IMR-90 (cell line): ENCODE data around the gene OAS1. TPM values are rescaled to one million over a fixed set of nuclear protein-coding genes. Genes with fewer than 3 reads are reported as not detected.

Source experiments
- ATAC-seq: fragments of 200-7000 bp; cut with Tn5 transposase; 2 replicates; pipeline ENCODE4 v1.9.1; 2020; ENCODE audit warnings: low read depth, mild to moderate bottlenecking, moderate library complexity
- BruUV-seq: library from RNA; stranded (reverse); fragments of 400-500 nt; replicated peaks from 2 replicates; lab custom pipeline; 2021; lab: Mats Ljungman, UMichigan
- CTCF ChIA-PET: fragments of 300-600 bp; formaldehyde crosslinking; extraction: SDS; loops from one replicate; lab custom pipeline; 2021; ENCODE audit warnings: antibody characterized with exemption; lab: Yijun Ruan, JAX
- POLR2A ChIA-PET: fragments of 300-600 bp; sonication (Branson Sonifier 250); formaldehyde crosslinking; loops from one replicate; lab custom pipeline; 2022; ENCODE audit warnings: antibody characterized with exemption; ENCODE audit not compliant: unreplicated experiment; lab: Charles Lee
- DNase-seq: peaks from one replicate; pipeline ENCODE4 v3.0.0; 2013
- H2AFZ ChIP-seq: replicated peaks from 2 replicates; pipeline ENCODE3; 2013; ENCODE audit warnings: low read length, mild to moderate bottlenecking; ENCODE audit not compliant: poor library complexity
- H2AK5ac ChIP-seq: 2 replicates; pipeline ENCODE4 v1.6.1; 2013; ENCODE audit warnings: low read depth, low read length, inconsistent platforms
- H2AK9ac ChIP-seq: replicated peaks from 2 replicates; pipeline ENCODE3; 2013; ENCODE audit warnings: mild to moderate bottlenecking, low read depth, low read length, moderate library complexity; ENCODE audit not compliant: poor library complexity
- H2BK120ac ChIP-seq: 2 replicates; pipeline ENCODE4 v1.6.1; 2013; ENCODE audit warnings: low read depth, low read length, inconsistent platforms
- H2BK15ac ChIP-seq: 3 replicates; pipeline ENCODE4 v1.6.1; 2013; ENCODE audit warnings: low read depth, low read length, inconsistent platforms
- H2BK20ac ChIP-seq: 2 replicates; pipeline ENCODE4 v1.6.1; 2013; ENCODE audit warnings: low read depth, mild to moderate bottlenecking, inconsistent platforms, low read length, moderate library complexity
- H2BK5ac ChIP-seq: 2 replicates; pipeline ENCODE4 v1.6.1; 2013; ENCODE audit warnings: mild to moderate bottlenecking, low read depth, low read length, inconsistent platforms; ENCODE audit not compliant: poor library complexity, severe bottlenecking
- H3K14ac ChIP-seq: replicated peaks from 2 replicates; pipeline ENCODE4 v1.6.1; 2013; ENCODE audit warnings: low read depth, low read length, inconsistent platforms
- H3K18ac ChIP-seq: 2 replicates; pipeline ENCODE4 v1.6.1; 2013; ENCODE audit warnings: low read depth, low read length, control low read depth
- H3K23ac ChIP-seq: 2 replicates; pipeline ENCODE4 v1.6.1; 2013; ENCODE audit warnings: low read depth, low read length, inconsistent platforms
- H3K27ac ChIP-seq: 2 replicates; pipeline ENCODE4 v1.5.1; 2013; ENCODE audit warnings: mild to moderate bottlenecking, control low read depth, low read length; ENCODE audit not compliant: insufficient read depth
- H3K27me3 ChIP-seq: 2 replicates; pipeline ENCODE4 v1.6.1; 2013; ENCODE audit warnings: low read length; ENCODE audit not compliant: control insufficient read depth, insufficient read depth
- H3K36me3 ChIP-seq: 2 replicates; pipeline ENCODE4 v1.6.1; 2013; ENCODE audit warnings: low read length, mixed read lengths; ENCODE audit not compliant: control insufficient read depth, insufficient read depth
- H3K4ac ChIP-seq: 2 replicates; pipeline ENCODE4 v1.6.1; 2013; ENCODE audit warnings: low read depth, low read length, inconsistent platforms
- H3K4me1 ChIP-seq: 2 replicates; pipeline ENCODE4 v1.6.1; 2013; ENCODE audit warnings: low read length, mixed read lengths; ENCODE audit not compliant: control insufficient read depth, insufficient read depth
- H3K4me2 ChIP-seq: 2 replicates; pipeline ENCODE4 v1.6.1; 2013; ENCODE audit warnings: low read depth, mild to moderate bottlenecking, control low read depth, low read length, moderate library complexity
- H3K4me3 ChIP-seq: 2 replicates; pipeline ENCODE4 v1.5.1; 2013; ENCODE audit warnings: low read depth, mild to moderate bottlenecking, control low read depth, low read length, moderate library complexity; ENCODE audit not compliant: insufficient read depth
- H3K56ac ChIP-seq: 2 replicates; pipeline ENCODE4 v1.6.1; 2013; ENCODE audit warnings: low read length, inconsistent platforms; ENCODE audit not compliant: insufficient read depth; ENCODE audit errors: extremely low read depth
- H3K79me1 ChIP-seq, 2 experiments: 2 replicates each; pipeline ENCODE4 v1.6.1; 2013; ENCODE audit warnings: low read length in 2 of 2, inconsistent platforms in 1 of 2, low read depth in 1 of 2
- H3K9ac ChIP-seq: 2 replicates; pipeline ENCODE4 v1.6.1; 2013; ENCODE audit warnings: low read depth, low read length, control low read depth
- H3K9me1 ChIP-seq: 2 replicates; pipeline ENCODE4 v1.6.1; 2013; ENCODE audit warnings: low read length, inconsistent platforms; ENCODE audit not compliant: insufficient read depth
- H3K9me3 ChIP-seq: 2 replicates; pipeline ENCODE4 v1.6.1; 2013; ENCODE audit warnings: low read length; ENCODE audit not compliant: control insufficient read depth, insufficient read depth
- H4K20me1 ChIP-seq: 2 replicates; pipeline ENCODE4 v1.6.1; 2013; ENCODE audit warnings: low read length, inconsistent platforms; ENCODE audit not compliant: insufficient read depth
- H4K5ac ChIP-seq: 2 replicates; pipeline ENCODE4 v1.6.1; 2013; ENCODE audit warnings: mild to moderate bottlenecking, low read depth, low read length, control low read depth
- H4K8ac ChIP-seq, 2 experiments: 2 replicates each; pipeline ENCODE4 v1.6.1; 2013; ENCODE audit warnings: low read depth in 2 of 2, low read length in 2 of 2, control low read depth in 1 of 2, inconsistent platforms in 1 of 2
- H4K91ac ChIP-seq: 2 replicates; pipeline ENCODE4 v1.6.1; 2013; ENCODE audit warnings: low read depth, low read length, inconsistent platforms; ENCODE audit not compliant: insufficient read depth
- BHLHE40 ChIP-seq: fragments of 150-350 bp; IDR thresholded peaks from 2 replicates; pipeline ENCODE4 v1.6.1; 2016; ENCODE audit warnings: mild to moderate bottlenecking, low read depth, low read length
- CEBPB ChIP-seq: IDR thresholded peaks from 2 replicates; pipeline ENCODE4 v1.6.1; 2012; ENCODE audit warnings: low read depth, low read length, improper control_type of control experiment
- ELK1 ChIP-seq: fragments of 150-350 bp; IDR thresholded peaks from 2 replicates; pipeline ENCODE4 v1.6.1; 2016; ENCODE audit warnings: low read depth, mild to moderate bottlenecking, low read length, moderate library complexity, borderline replicate concordance
- FOS ChIP-seq: fragments of 150-350 bp; IDR thresholded peaks from 2 replicates; pipeline ENCODE4 v1.6.1; 2016; ENCODE audit warnings: low read depth, low read length
- MAFK ChIP-seq: IDR thresholded peaks from 2 replicates; pipeline ENCODE4 v1.6.1; 2012; ENCODE audit warnings: low read depth, low read length, improper control_type of control experiment
- MAZ ChIP-seq: IDR thresholded peaks from 2 replicates; pipeline ENCODE4 v1.6.1; 2012; ENCODE audit warnings: low read depth, mild to moderate bottlenecking, low read length, improper control_type of control experiment, moderate library complexity, borderline replicate concordance
- MXI1 ChIP-seq: IDR thresholded peaks from 2 replicates; pipeline ENCODE4 v1.6.1; 2012; ENCODE audit warnings: low read depth, mild to moderate bottlenecking, low read length, moderate library complexity, borderline replicate concordance
- NFE2L2 ChIP-seq: fragments of 150-350 bp; IDR thresholded peaks from 2 replicates; pipeline ENCODE4 v1.6.1; 2016; ENCODE audit warnings: low read depth, mild to moderate bottlenecking, low read length
- POLR2A ChIP-seq: IDR thresholded peaks from 2 replicates; pipeline ENCODE4 v1.6.1; 2012; ENCODE audit warnings: mild to moderate bottlenecking, low read depth, low read length
- RCOR1 ChIP-seq: IDR thresholded peaks from 2 replicates; pipeline ENCODE4 v1.6.1; 2012; ENCODE audit warnings: mild to moderate bottlenecking, low read length, improper control_type of control experiment; ENCODE audit not compliant: insufficient replicate concordance
- RFX5 ChIP-seq: IDR thresholded peaks from 2 replicates; pipeline ENCODE4 v1.8.0; 2012; ENCODE audit warnings: low read depth, mild to moderate bottlenecking, low read length, moderate library complexity
- SMC3 ChIP-seq: fragments of 150-350 bp; IDR thresholded peaks from 2 replicates; pipeline ENCODE4 v1.6.1; 2016; ENCODE audit warnings: low read depth, mild to moderate bottlenecking, antibody characterized with exemption, low read length, moderate library complexity
- WGBS, 2 experiments: methylation state at CpG; one replicate each; pipeline versions ENCODE4 v1.1.5 to v1.1.7; 2013; ENCODE audit warnings: missing lambda C conversion rate in 2 of 2; ENCODE audit not compliant: insufficient read length in 1 of 2; ENCODE audit errors: extremely low coverage in 2 of 2; 5-methylcytosine and 5-hydroxymethylcytosine counted together
- dilution Hi-C: fragments of 300-500 bp; cut with HindIII; formaldehyde crosslinking; loops from one replicate; pipeline ENCODE4 v1.14.3; 2018; ENCODE audit warnings: low sequenced_read_pairs; ENCODE audit not compliant: unreplicated experiment
- in situ Hi-C: fragments of 300-500 bp; cut with MboI; formaldehyde crosslinking; loops from 3 replicates; pipeline ENCODE4 v1.14.3; 2019; ENCODE audit warnings: low sequenced_read_pairs, inconsistent platforms, mixed read lengths
- intact Hi-C: fragments of 100-400 bp; cut with micrococcal nuclease; formaldehyde crosslinking; loops from 2 replicates; pipeline ENCODE4 v1.10.0; 2022
- polyA plus RNA-seq, 3 experiments: library from polyadenylated mRNA; depleted of rRNA; stranded (reverse); fragments of >200 nt; gene quantifications; 2 replicates each; pipeline ENCODE4 v1.2.3, GENCODE V29; 2012; ENCODE audit warnings: low replicate concordance in 1 of 3
- total RNA-seq: library from RNA; depleted of rRNA; stranded (reverse); fragments of >200 nt; gene quantifications from 2 replicates; pipeline ENCODE4 v1.2.3, GENCODE V29; 2012
- TF ChIP-seq, protein P1 (sequence below): fragments of 150-350 bp; IDR thresholded peaks from 2 replicates; pipeline ENCODE4 v1.6.1; 2017; ENCODE audit warnings: mild to moderate bottlenecking, antibody characterized with exemption, low read length, low read depth

OAS1 gene
- total and polyA plus RNA-seq, 2 of the 4 experiments (the other 2 are of a cell fraction) = not detected

- Histone ChIP-seq H3K4me1 (peaks cover 2% of the 10 kb centered on the region), H2BK120ac (no peak overlapping the region), H3K9ac (no peak overlapping the region), H3K9me1 (0 out of 2 replicates have a peak, but pooled peaks cover 3% of the 10 kb centered on the region), H2AK9ac (no peak overlapping the region), H3K9me3 (no peaks in the 10 kb centered on the region), H2AK5ac (no peak overlapping the region), H4K91ac (no peak overlapping the region), H3K18ac (no peak overlapping the region), H3K4me2 (no peak overlapping the region), H4K8ac (no peak overlapping the region), H3K4ac (no peak overlapping the region), H3K27ac (no peak overlapping the region), H3K27me3 (no peaks in the 10 kb centered on the region), H3K4me3 (no peak overlapping the region), H3K56ac (no peak overlapping the region), H2AFZ (no peak overlapping the region), H4K5ac (no peak overlapping the region), H3K79me1 (peaks cover 0 to 7% of the 10 kb centered on the region in 2 experiments; a peak in 1 of 4 replicates), H4K20me1 (no peaks in the 10 kb centered on the region), H2BK20ac (no peak overlapping the region), H3K36me3 (no peaks in the 10 kb centered on the region), H3K14ac (no peak overlapping the region), H3K23ac (no peak overlapping the region), H2BK5ac (no peak overlapping the region), H2BK15ac (no peak overlapping the region)
- POLR2A ChIA-PET = no interaction called here
- CTCF ChIA-PET = interaction anchor here (1.0 kb wide), 1 partner anchor 52 kb away, joined by 3 read pairs; no protein-coding TSS in a partner anchor
- no peak for ATAC-seq
- BruUV-seq = no TSS peak
- TF ChIP-seq RCOR1 = no peak
- no peak for TF ChIP-seq CEBPB
- TF ChIP-seq FOS = no peak
- TF ChIP-seq RFX5 = no peak
- TF ChIP-seq MAZ = no peak
- no peak for TF ChIP-seq NFE2L2
- TF ChIP-seq ELK1 = no peak
- no peak for TF ChIP-seq BHLHE40
- TF ChIP-seq MAFK = no peak
- TF ChIP-seq, protein P1, sequence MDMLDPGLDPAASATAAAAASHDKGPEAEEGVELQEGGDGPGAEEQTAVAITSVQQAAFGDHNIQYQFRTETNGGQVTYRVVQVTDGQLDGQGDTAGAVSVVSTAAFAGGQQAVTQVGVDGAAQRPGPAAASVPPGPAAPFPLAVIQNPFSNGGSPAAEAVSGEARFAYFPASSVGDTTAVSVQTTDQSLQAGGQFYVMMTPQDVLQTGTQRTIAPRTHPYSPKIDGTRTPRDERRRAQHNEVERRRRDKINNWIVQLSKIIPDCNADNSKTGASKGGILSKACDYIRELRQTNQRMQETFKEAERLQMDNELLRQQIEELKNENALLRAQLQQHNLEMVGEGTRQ = no peak
- TF ChIP-seq POLR2A = no peak
- TF ChIP-seq MXI1 = no peak
- no peak for TF ChIP-seq SMC3
- intact Hi-C loops = no loop called here
- no peak for DNase-seq
- dilution Hi-C loops = no loop called here
- WGBS, 2 experiments = 97% methylated on average over 5 of the region's 16 CpGs; no CpG with 5 or more reads in 1 of the 2 experiments
- in situ Hi-C loops = no loop called here
These were observed 35.0 kb downstream of the OAS1 start for GRCh38 chr12:112941528-112942335.
